Karpas-422 (cell line): Measurements from ENCODE around the gene RAB4A. TPM values are rescaled to one million over a fixed set of nuclear protein-coding genes. Genes with fewer than 3 reads are reported as not detected.

Experiments
- DNase-seq: peaks from one replicate; pipeline ENCODE4 v3.0.0-alpha.2; 2015
- H2AFZ ChIP-seq: fragments of 200-600 bp; sonication (generic); 2 replicates; pipeline ENCODE4 v1.6.1; 2014; ENCODE audit warnings: antibody characterized with exemption, low read length, mixed read lengths
- H3K27ac ChIP-seq: fragments of 200-600 bp; sonication (generic); 2 replicates; pipeline ENCODE4 v1.5.1; 2014; ENCODE audit warnings: mild to moderate bottlenecking, low read length, moderate library complexity
- H3K27me3 ChIP-seq: fragments of 200-600 bp; sonication (generic); 2 replicates; pipeline ENCODE4 v1.6.1; 2014; ENCODE audit warnings: low read length, mixed read lengths
- H3K36me3 ChIP-seq: fragments of 200-600 bp; sonication (generic); 2 replicates; pipeline ENCODE4 v1.6.1; 2014; ENCODE audit warnings: low read length, mixed read lengths; ENCODE audit not compliant: insufficient read depth
- H3K4me1 ChIP-seq: fragments of 200-600 bp; sonication (generic); 2 replicates; pipeline ENCODE4 v1.6.1; 2014; ENCODE audit warnings: mild to moderate bottlenecking, low read length, mixed read lengths
- H3K4me2 ChIP-seq: fragments of 200-600 bp; sonication (generic); 2 replicates; pipeline ENCODE4 v1.6.1; 2014; ENCODE audit warnings: low read length, low read depth, mild to moderate bottlenecking; ENCODE audit not compliant: poor library complexity, severe bottlenecking
- H3K4me3 ChIP-seq: fragments of 200-600 bp; sonication (generic); 2 replicates; pipeline ENCODE4 v1.5.1; 2014; ENCODE audit warnings: mild to moderate bottlenecking, antibody characterized with exemption, low read length, mixed read lengths
- H3K79me2 ChIP-seq: fragments of 200-600 bp; sonication (generic); 2 replicates; pipeline ENCODE4 v1.6.1; 2014; ENCODE audit warnings: mild to moderate bottlenecking, low read length, mixed read lengths
- H3K9ac ChIP-seq: fragments of 200-600 bp; sonication (generic); 2 replicates; pipeline ENCODE4 v1.6.0; 2014; ENCODE audit warnings: low read length
- H3K9me2 ChIP-seq: fragments of 200-600 bp; sonication (generic), shearing (Covaris generic); replicated peaks from 2 replicates; pipeline ENCODE4 v1.6.0; 2014; ENCODE audit warnings: mild to moderate bottlenecking, low read length, moderate library complexity; ENCODE audit not compliant: insufficient read depth
- H3K9me3 ChIP-seq: fragments of 300-700, 200-600 bp; sonication (generic); 2 replicates; pipeline ENCODE4 v1.6.1; 2014; ENCODE audit warnings: low read length, mixed read lengths
- H4K20me1 ChIP-seq: fragments of 200-600 bp; sonication (generic); 2 replicates; pipeline ENCODE4 v1.6.1; 2014; ENCODE audit warnings: mild to moderate bottlenecking, antibody characterized with exemption, low read length, low read depth; ENCODE audit not compliant: insufficient read depth
- total RNA-seq: library from RNA; depleted of rRNA; stranded (reverse); fragments of >200 nt; shearing (Covaris generic); gene quantifications from 2 replicates; pipeline ENCODE4 v1.2.3, GENCODE V29; 2014; ENCODE audit warnings: low replicate concordance

Gene RAB4A
- total RNA-seq, 1 experiment from 2014 or later, result not detected

GRCh38 chr1:229229137-229229720 lies 41.7 kb upstream of the RAB4A start:
- Histone ChIP-seq H3K4me3 (no peak overlapping the region), H2AFZ (no peak overlapping the region), H3K4me2 (no peak overlapping the region)

GRCh38 chr1:229229721-229230139 lies 41.2 kb upstream of the RAB4A start:
- no peak overlapping the region for H3K9ac ChIP-seq
- H3K4me1 ChIP-seq, result no peaks in the 10 kb centered on the region
- no peaks in the 10 kb centered on the region for H3K9me3 ChIP-seq
- H4K20me1 ChIP-seq, result no peaks in the 10 kb centered on the region
- no peaks in the 10 kb centered on the region for H3K9me2 ChIP-seq
- H3K79me2 ChIP-seq, result no peaks in the 10 kb centered on the region
- H3K4me3 ChIP-seq, result no peak overlapping the region
- H3K27ac ChIP-seq, result no peak overlapping the region
- no peak overlapping the region for H2AFZ ChIP-seq
- no peak overlapping the region for H3K4me2 ChIP-seq
- no peaks in the 10 kb centered on the region for H3K36me3 ChIP-seq
- no peak for DNase-seq
- H3K27me3 ChIP-seq, result no peaks in the 10 kb centered on the region

More at GRCh38 chr1:229229137-229229720, 41.7 kb upstream of the RAB4A start:
- H3K9ac ChIP-seq, result no peak overlapping the region
- H3K9me3 ChIP-seq, result no peaks in the 10 kb centered on the region
- no peak for DNase-seq
- H3K9me2 ChIP-seq, result no peaks in the 10 kb centered on the region
- no peak overlapping the region for H3K27ac ChIP-seq
- H3K36me3 ChIP-seq, result no peaks in the 10 kb centered on the region
- no peaks in the 10 kb centered on the region for H3K27me3 ChIP-seq
- H4K20me1 ChIP-seq, result no peaks in the 10 kb centered on the region
- H3K79me2 ChIP-seq, result no peaks in the 10 kb centered on the region
- H3K4me1 ChIP-seq, result no peaks in the 10 kb centered on the region

GRCh38 chr1:229230140-229230892 lies 40.6 kb upstream of the RAB4A start:
- H3K4me3 ChIP-seq, result no peak overlapping the region
- no peaks in the 10 kb centered on the region for H3K9me3 ChIP-seq
- no peaks in the 10 kb centered on the region for H3K79me2 ChIP-seq
- H3K27ac ChIP-seq, result no peak overlapping the region
- no peaks in the 10 kb centered on the region for H3K36me3 ChIP-seq
- no peaks in the 10 kb centered on the region for H3K27me3 ChIP-seq
- no peaks in the 10 kb centered on the region for H4K20me1 ChIP-seq
- H3K9ac ChIP-seq, result no peak overlapping the region
- H3K4me2 ChIP-seq, result no peak overlapping the region
- DNase-seq, result no peak
- H2AFZ ChIP-seq, result no peak overlapping the region
- no peaks in the 10 kb centered on the region for H3K4me1 ChIP-seq
- H3K9me2 ChIP-seq, result no peaks in the 10 kb centered on the region

GRCh38 chr1:229230893-229231753 lies 39.8 kb upstream of the RAB4A start:
- no peaks in the 10 kb centered on the region for H3K9me3 ChIP-seq
- H3K79me2 ChIP-seq, result no peaks in the 10 kb centered on the region
- H3K4me1 ChIP-seq, result no peaks in the 10 kb centered on the region

GRCh38 chr1:229231754-229232119 lies 39.2 kb upstream of the RAB4A start:
- H3K79me2 ChIP-seq, result no peaks in the 10 kb centered on the region
- no peak overlapping the region for H3K9ac ChIP-seq
- H2AFZ ChIP-seq, result no peak overlapping the region
- H4K20me1 ChIP-seq, result no peaks in the 10 kb centered on the region
- no peaks in the 10 kb centered on the region for H3K9me3 ChIP-seq
- no peak overlapping the region for H3K4me3 ChIP-seq
- no peak overlapping the region for H3K4me2 ChIP-seq
- no peaks in the 10 kb centered on the region for H3K9me2 ChIP-seq
- no peaks in the 10 kb centered on the region for H3K36me3 ChIP-seq
- no peak overlapping the region for H3K27ac ChIP-seq
- DNase-seq, result peak; percentile 38
- H3K4me1 ChIP-seq, result no peaks in the 10 kb centered on the region
- H3K27me3 ChIP-seq, result no peaks in the 10 kb centered on the region

More at GRCh38 chr1:229230893-229231753, 39.8 kb upstream of the RAB4A start:
- Histone ChIP-seq H3K4me2 (no peak overlapping the region), H3K36me3 (no peaks in the 10 kb centered on the region), H3K27me3 (no peaks in the 10 kb centered on the region), H3K27ac (no peak overlapping the region), H4K20me1 (no peaks in the 10 kb centered on the region), H2AFZ (no peak overlapping the region), H3K4me3 (no peak overlapping the region), H3K9ac (no peak overlapping the region), H3K9me2 (no peaks in the 10 kb centered on the region)
- peak; percentile 6 for DNase-seq

- no peak overlapping the region for H3K27ac ChIP-seq
- no peaks in the 10 kb centered on the region for H3K9me3 ChIP-seq
- no peaks in the 10 kb centered on the region for H3K27me3 ChIP-seq
- no peaks in the 10 kb centered on the region for H4K20me1 ChIP-seq
- H3K79me2 ChIP-seq, result no peaks in the 10 kb centered on the region
- no peak overlapping the region for H2AFZ ChIP-seq
- H3K9me2 ChIP-seq, result no peaks in the 10 kb centered on the region
- no peak for DNase-seq
- no peaks in the 10 kb centered on the region for H3K4me1 ChIP-seq
- H3K4me2 ChIP-seq, result no peak overlapping the region
- no peaks in the 10 kb centered on the region for H3K36me3 ChIP-seq
- no peak overlapping the region for H3K9ac ChIP-seq
- H3K4me3 ChIP-seq, result no peak overlapping the region
These were observed 35.9 kb upstream of the RAB4A start for GRCh38 chr1:229234870-229235472.

GRCh38 chr1:229237320-229237719 lies 33.6 kb upstream of the RAB4A start:
- H3K9ac ChIP-seq, result no peak overlapping the region
- H3K4me3 ChIP-seq, result no peak overlapping the region
- no peak overlapping the region for H3K4me2 ChIP-seq
- no peaks in the 10 kb centered on the region for H3K79me2 ChIP-seq
- no peak for DNase-seq
- H3K9me3 ChIP-seq, result no peaks in the 10 kb centered on the region
- H3K36me3 ChIP-seq, result no peaks in the 10 kb centered on the region
- no peaks in the 10 kb centered on the region for H3K4me1 ChIP-seq
- no peaks in the 10 kb centered on the region for H3K27me3 ChIP-seq
- no peaks in the 10 kb centered on the region for H4K20me1 ChIP-seq
- no peak overlapping the region for H2AFZ ChIP-seq
- H3K27ac ChIP-seq, result no peak overlapping the region
- no peaks in the 10 kb centered on the region for H3K9me2 ChIP-seq

GRCh38 chr1:229238231-229238630 lies 32.7 kb upstream of the RAB4A start:
- Histone ChIP-seq H3K4me1 (no peaks in the 10 kb centered on the region), H3K27me3 (no peaks in the 10 kb centered on the region), H2AFZ (no peak overlapping the region), H3K27ac (no peak overlapping the region), H3K9me2 (no peaks in the 10 kb centered on the region), H3K9me3 (no peaks in the 10 kb centered on the region), H3K79me2 (no peaks in the 10 kb centered on the region), H3K4me3 (no peak overlapping the region), H4K20me1 (no peaks in the 10 kb centered on the region), H3K4me2 (no peak overlapping the region), H3K9ac (no peak overlapping the region), H3K36me3 (no peaks in the 10 kb centered on the region)
- no peak for DNase-seq
